Raji (cell line): ENCODE measurements around the gene COBL.

Experiments used
- POLR2A ChIP-seq: IDR thresholded peaks from 2 replicates; pipeline ENCODE4 v1.6.1; 2011; ENCODE audit warnings: low read depth, low read length, control low read depth; ENCODE audit not compliant: insufficient read depth

COBL gene

DNA sequence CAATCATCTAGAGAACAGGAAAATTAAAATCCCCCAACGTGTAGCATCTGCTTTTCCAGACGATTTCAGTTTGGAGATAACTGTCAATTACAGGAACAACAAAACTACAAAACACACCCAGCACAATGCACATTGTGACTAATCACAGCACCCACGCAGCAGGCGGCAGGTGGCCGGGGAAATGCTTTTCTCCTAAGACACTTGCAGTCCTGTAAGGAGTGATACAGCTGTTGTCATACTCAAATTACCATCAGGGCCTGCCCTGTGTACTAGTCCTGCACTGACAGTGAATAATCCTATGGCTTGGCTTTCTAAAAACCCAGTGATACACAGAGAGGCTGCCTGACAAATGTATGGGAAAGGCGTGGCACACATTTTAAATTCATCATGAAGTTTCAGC is 37.8 kb downstream of the COBL start:
- no peak for TF ChIP-seq POLR2A

DNA sequence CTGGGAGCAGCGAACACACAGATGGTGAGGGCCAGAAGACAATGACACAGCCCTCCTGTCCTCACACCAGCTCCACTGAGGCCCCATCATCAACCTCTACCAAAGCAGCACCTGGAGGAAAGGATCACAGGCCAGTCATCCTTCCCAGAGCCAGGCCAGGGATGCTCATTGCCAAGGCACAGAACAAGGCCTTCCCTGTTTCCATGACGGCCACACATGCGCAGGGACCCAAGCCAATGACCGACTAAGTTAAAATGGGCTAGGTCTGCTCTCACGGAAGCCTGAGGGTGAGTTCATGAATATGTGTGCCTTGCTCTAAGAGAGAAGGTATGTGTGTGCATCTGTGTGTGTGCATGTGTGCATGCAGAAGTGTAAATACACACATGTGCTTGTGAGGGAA is 39.6 kb downstream of the COBL start:
- TF ChIP-seq POLR2A: no peak

DNA sequence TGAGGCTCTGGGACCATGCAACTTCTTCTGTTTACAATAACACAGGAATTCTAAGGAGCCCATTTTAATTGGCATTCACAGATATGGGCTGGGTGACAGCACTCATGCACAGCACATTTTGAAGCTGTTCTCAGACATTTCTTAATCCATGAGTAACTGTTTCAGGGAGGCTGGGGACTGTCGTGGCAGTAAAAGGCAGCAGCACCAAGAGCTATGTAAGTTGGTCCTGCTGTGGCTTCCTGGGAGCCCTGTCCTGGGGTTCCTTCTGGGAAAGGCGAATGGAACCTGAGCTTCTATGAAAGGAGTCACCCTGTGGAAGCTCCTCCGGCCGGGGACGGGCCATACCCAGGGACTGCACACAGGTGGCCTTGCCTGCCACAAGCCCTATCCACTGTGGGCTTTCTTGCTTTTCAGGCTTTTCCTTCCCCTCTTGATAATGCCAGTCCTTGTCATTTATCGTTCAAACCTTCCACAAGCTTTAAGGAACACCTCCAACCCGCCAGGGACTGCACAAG is 40.5 kb downstream of the COBL start:
- TF ChIP-seq POLR2A: no peak

DNA sequence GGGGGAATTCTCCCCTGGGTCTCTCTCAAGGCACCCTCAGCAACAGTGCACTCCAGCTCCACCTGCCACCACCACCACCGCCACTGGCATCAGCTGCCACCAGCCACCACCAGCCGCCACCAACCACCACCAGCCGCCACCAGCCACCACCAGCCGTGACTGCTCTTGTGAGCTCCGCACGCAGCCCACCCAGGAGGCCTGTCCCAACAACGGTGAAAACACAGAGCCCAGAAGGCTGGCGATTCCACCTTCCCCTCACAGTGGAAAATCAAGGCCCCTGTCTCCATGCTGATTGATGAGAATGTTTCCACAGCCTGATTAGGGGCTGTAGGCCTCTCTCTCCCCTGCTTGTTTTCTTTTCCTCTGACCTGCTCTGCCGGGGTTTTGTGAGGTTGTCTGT is 41.1 kb downstream of the COBL start:
- no peak for TF ChIP-seq POLR2A

DNA sequence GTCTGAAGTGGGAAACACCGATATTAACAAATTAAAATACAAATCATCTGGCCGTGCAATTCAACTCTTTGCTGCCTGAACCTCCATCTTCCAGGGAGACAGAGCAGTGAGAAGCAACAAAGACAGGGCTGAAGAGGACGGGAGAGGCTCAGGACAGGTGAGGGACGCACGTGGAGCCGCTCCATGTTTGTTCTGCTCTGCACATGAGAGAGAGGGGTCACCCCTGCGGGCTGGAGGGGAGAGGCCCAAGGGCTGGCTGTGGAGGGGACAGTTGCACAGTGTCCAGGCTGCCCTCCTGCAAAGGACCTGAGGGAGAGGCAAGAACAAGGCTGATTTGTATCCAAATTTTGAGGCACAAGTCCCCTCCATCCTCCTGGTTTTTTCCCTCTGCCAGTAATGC is 41.7 kb downstream of the COBL start:
- TF ChIP-seq POLR2A: no peak

DNA sequence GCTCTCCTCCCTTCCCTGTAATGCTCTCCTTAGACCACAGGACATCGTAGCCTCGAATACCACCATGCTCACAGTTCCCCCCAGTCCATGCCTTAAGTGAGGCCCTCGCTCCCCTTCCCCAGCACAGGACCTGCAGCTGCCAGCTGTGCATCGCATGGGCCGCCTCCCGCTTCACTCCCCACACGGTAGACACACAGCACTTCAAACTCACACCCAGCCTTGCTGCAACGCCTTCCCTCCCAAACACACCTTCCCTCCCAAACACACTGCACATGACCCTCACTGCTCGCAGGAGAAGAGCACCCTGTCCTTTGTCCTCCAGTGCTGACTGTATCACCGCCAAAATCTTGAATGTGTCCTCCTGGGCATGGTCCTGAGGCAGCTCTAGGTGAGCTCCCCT is 42.6 kb downstream of the COBL start:
- no peak for TF ChIP-seq POLR2A

DNA sequence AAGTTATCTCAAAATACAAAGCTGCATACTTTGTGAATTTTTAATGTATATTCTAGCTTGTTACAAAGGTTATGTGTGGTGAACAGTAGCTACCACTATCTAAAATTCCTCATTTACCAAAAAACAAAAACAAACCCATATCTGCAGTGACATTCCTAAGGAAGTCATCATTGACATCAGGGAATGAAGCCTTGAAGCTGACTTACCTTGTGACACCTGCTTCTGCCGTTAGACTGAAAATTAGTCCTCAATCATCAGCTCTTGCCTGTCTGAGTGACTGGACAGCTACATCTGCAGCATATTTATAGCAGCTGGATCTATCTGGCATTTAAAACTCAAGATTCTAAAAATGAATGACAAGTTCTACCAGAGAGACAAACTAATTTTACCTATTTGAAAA is 43.2 kb downstream of the COBL start:
- TF ChIP-seq POLR2A: no peak

DNA sequence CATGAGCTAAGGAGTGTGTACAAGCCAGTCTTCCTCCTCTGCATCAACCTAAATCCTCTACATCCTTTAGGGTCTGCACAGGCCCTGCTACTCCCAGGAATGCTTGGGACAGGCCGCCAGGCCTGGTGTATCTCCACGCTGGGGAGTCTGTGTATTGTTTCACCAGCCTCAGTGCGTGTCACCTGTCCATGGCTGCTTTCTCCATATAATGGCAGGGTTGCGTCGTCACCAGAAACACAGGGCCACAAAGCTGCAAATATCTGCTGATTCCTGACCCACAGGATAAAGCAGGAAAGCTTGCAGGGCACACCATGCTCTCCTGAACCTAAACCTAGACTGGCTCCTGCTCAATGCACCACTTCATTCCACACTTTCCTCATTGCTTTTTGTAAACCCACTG is 45.6 kb downstream of the COBL start:
- TF ChIP-seq POLR2A: no peak

DNA sequence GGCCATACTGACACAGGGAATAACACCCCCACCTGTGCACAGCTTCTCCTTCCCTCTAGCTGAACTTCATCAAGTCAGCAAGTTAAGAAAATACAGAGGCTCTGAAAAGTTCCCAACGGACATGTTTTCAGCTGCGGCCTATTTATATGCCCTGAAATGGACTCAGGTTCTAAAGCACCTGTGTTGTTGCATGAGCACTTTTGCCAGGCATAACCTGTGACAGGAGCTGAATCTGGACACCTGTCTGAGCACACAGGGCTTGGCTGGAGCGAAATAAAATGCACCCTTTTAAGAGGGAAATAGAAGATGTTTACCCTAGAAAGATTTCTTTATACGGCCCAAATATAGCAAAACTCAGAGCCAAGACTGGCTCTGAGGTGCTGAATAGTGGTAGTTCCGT is 46.7 kb downstream of the COBL start:
- no peak for TF ChIP-seq POLR2A

DNA sequence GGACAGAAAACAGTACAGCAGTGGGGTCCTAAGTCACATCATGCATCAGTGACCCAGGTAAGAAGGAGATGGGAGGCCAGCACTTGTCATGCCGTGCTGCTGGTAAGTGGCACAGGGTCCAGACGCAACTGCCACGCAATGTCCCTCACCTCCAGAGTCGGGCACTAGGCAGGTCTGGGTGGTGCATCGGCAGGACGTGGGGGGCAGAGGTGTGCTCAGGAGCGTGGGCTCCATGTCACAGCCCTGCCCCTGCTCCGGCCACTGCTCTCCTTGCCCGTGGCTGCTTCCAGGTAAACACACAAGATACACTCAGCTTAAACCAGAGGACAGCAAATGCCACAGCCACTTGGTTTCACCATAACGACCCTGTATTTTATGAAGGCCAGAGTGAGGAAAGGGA is 47.3 kb downstream of the COBL start:
- TF ChIP-seq POLR2A: no peak

DNA sequence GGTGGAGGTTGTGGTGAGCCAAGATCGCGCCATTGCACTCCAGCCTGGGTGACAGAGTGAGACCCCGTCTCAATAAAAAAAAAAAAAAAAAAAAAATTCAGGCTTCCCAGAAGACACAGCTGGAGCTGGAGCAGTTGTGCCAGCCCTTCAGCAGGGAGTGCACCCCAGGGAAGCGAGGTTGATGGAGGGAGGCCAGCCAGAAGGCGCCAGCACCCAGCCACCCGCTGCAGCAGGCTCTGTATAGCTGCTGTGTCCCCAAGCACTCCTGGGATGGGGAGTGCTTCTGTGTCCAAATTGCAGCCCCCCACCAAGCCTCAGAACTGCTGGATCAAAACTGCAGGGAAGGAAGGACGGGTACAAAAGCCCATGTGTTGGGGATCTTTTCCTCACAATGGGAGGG is 47.8 kb downstream of the COBL start:
- TF ChIP-seq POLR2A: no peak

DNA sequence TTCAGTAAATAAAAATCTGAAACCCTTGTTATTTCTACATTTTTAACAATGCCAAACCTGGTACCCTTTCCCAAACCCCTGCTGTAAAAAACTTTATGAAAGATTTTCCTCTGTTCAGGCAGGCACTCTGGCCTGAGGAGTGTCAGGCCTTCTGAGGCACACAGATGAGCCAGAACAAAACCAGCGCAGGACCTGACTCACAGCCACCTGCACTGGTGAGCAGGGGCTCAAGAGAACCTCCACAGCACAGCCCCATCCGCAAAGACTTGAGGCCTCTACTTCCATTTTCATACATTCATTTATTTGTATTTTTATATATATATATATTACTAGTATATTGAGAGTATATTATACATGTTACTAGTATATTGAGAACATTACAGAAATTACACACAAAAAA is 49.4 kb downstream of the COBL start:
- TF ChIP-seq POLR2A: no peak

DNA sequence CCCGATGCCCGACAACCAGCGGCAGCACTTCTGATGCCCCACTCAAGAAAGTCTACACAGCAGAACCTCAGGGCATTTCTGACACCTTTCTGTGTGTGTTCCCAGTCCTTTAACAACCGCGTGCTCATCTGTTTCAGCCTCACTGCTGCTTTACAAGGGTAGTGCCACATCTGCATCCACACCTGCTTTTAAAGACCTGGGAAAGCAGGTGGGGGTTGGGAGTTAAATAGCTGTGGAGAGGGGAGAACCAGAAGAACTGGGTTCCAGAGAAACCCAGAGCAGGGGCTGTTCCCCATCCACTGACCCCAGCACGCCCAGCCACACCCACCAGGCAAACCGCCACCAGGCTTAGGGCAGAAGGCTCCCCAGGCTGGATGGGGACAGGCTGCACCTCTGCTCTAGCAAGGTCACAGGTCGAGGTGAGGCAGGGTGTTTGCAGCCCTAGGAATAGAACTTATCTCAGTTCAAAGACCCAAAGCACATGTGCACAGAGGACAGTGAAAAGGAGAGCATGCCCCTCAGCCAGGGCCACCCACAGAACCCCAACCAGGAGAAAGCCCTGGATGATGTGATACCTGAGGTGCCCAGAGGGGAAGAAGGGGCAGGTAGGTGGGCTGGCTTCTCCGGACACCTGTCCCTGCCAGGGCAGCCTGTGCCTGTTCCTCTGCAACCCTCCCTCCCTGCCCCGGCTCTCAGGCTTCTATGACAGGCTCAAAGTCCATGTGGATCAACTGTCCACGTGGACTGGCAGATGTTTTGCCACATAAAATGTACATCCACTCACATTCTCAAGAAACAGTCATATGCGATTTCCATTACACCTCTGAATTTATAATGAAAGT is 51.3 kb downstream of the COBL start:
- TF ChIP-seq POLR2A: no peak

DNA sequence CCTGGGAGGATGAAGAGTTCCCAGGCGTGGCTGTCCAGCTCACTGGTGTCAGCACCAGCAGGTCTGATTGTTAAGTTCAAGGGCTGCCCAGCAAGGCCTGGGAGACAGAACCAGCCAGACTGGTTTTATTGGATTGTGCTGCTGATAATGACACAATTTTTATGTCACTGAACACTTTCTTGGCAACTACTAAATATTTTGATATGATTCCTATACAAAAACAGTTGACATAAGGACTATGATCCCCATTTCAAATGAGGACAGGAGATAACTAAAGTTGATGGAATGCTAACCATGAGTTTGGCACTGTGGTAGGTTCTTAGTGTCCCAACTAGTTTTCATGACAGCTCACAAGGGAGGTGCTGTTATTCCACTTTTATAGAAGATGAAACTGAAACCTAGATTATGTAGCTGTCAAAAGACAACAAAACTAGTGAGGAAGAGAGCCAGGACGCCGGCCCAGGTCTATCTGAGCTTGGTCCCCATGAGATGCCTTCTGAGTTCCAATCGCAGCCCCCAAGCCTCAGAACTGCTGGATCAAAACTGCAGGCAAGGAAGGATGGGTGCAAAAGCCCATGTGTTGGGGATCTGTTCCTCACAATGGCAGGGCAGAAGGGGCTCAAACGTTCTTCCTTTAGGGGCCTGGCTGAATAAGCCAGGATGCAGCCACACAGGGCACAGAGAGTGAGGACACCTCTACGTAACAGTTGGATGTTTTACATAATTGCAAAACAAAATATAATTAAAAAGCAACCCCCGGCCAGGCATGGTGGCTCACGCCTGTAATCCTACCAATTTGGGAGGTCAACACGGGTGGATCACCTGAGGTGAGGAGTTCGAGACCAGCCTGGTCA is 52.8 kb downstream of the COBL start:
- no peak for TF ChIP-seq POLR2A

DNA sequence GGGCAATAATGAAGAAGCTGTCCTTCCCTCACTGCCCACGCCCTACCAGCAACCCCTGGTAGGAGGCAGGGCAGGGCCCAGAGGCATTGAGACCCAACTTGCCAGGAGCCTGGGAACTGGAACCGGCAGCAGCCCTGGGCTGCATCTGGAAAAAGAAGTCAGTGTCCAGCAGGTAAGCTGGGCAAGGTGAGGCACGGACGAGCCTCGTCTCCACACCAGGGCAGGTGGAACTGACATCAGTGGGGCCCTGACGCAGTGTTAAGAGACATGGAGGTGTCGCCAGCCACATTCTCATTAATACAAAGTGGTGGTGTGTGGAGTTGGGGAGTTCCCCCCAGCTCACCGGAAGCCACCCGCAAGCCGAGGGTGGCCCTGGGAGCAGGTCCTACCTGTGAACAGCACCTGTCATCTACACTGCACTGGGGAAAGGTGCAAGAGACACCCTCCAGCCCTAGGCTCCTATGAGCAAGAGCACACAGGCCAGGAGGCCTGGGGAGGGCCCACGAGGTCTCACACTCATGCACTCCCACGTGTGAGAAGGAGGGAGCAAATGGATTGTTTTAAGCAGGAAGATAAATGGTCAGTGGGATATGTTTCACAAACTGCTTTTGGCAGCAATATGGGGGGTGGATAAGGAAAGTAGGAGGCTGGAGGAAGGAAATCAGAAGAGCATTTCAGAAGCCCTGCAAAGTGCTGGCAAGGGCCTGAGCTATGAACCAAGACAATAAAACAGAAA is 53.6 kb downstream of the COBL start:
- no peak for TF ChIP-seq POLR2A
